GM23248 (cell line): ENCODE data around the gene TTC22.

ENCODE experiments used
- EZH2 ChIP-seq: fragments of 200-600 bp; sonication (generic); IDR thresholded peaks from 2 replicates; pipeline ENCODE4 v1.6.1; 2018; ENCODE audit warnings: antibody characterized with exemption, mild to moderate bottlenecking; ENCODE audit not compliant: insufficient read depth, poor library complexity, severe bottlenecking
- EZH2phosphoT487 ChIP-seq: fragments of 200-600 bp; sonication (generic); IDR thresholded peaks from 2 replicates; pipeline ENCODE4 v1.6.1; 2018; ENCODE audit warnings: antibody characterized with exemption, moderate library complexity, mild to moderate bottlenecking, low read depth; ENCODE audit not compliant: insufficient read depth

DNA sequence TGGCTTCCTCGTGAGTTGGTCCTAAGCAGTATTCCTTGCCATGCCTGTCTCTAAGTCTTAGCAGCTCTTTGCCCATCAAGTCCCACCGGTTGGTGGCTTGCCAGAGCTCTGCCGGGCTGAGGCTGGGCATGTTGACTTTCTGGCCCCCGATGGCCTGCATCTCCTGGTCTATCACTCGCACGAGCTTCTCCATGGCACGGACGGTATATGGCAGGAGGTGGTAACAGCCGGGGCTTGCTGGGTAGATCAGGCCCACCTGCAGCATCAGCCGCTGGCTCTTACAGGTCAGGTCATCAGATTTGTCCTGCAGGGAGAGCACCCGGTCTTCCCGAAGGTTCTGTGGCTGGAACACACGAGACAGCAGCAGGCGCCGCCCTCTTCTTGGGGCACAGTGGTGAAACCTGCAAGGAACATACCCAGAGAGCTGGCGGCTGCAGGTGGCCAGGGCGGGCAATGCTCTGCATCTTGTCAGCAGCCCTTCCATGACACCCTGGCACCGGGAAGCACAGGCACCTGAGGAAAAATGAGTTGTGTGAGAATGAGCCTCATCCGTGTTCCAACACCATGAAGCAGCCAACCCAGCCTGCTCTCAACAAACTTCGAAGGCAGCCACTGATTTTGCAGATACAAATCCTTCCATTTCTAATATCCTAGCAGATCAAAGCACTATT is 42.3 kb downstream of the TTC22 start:
- TF ChIP-seq EZH2 (no peak), EZH2phosphoT487 (no peak)
